NCI-H226 (cell line): ENCODE measurements around the gene HSDL2.
"Not testable (repeated sequence)": the region's sequence is repeated elsewhere in the genome, so short reads cannot be mapped to it uniquely, and the experiment has no call there.

ENCODE experiments used
- DNase-seq: peaks from one replicate; pipeline ENCODE4 v3.0.0-alpha.2; 2015

HSDL2 gene

GRCh38 chr9:112503170-112503569, 123.3 kb downstream of the HSDL2 start:
- DNase-seq = no peak

GRCh38 chr9:112505086-112505485, 125.2 kb downstream of the HSDL2 start:
- no peak for DNase-seq

- no peak for DNase-seq
These were observed 125.7 kb downstream of the HSDL2 start for GRCh38 chr9:112505607-112506006.

- DNase-seq = no peak
These were observed 126.7 kb downstream of the HSDL2 start for GRCh38 chr9:112506571-112506970.

- DNase-seq = no peak
These were observed 127.2 kb downstream of the HSDL2 start for GRCh38 chr9:112507001-112507680.

- DNase-seq = no peak
These were observed 128.5 kb downstream of the HSDL2 start for GRCh38 chr9:112508377-112508776.

GRCh38 chr9:112512377-112512776, 132.5 kb downstream of the HSDL2 start:
- not testable (repeated sequence) for DNase-seq

- DNase-seq = no peak
These were observed 136.9 kb downstream of the HSDL2 start for GRCh38 chr9:112516769-112517168.

GRCh38 chr9:112520069-112520468, 140.2 kb downstream of the HSDL2 start:
- DNase-seq = no peak

GRCh38 chr9:112520656-112521055, 140.7 kb downstream of the HSDL2 start:
- DNase-seq = no peak
